HepG2 (cell line): ENCODE results near the gene PXMP4. TPM values are rescaled to one million over a fixed set of nuclear protein-coding genes. Genes with fewer than 3 reads are reported as not detected.

ENCODE experiments used
- CEBPG ChIP-seq: IDR thresholded peaks from 2 replicates; pipeline ENCODE4 v1.6.1; 2016
- ETV5 ChIP-seq: IDR thresholded peaks from 2 replicates; pipeline ENCODE4 v1.6.1; 2018; ENCODE audit warnings: missing biosample characterization, missing genetic modification reagents, inconsistent platforms, borderline replicate concordance
- FOXJ3 ChIP-seq: sonication (generic); formaldehyde crosslinking; IDR thresholded peaks from 2 replicates; pipeline ENCODE4 v1.4.0; 2020; ENCODE audit warnings: missing genetic modification reagents, mild to moderate bottlenecking, borderline replicate concordance
- HNF4G ChIP-seq, 2 experiments: sonication (generic) in 1 of 2; formaldehyde crosslinking in 1 of 2; IDR thresholded peaks; 2 replicates each; pipeline versions ENCODE4 v1.4.0 to v1.6.1; 2011 to 2020; ENCODE audit warnings: borderline replicate concordance in 2 of 2, low read depth in 2 of 2, mild to moderate bottlenecking in 2 of 2, low read length in 1 of 2, missing genetic modification reagents in 1 of 2, moderate library complexity in 1 of 2
- HOXA3 ChIP-seq: sonication (generic); formaldehyde crosslinking; IDR thresholded peaks from 2 replicates; pipeline ENCODE4 v1.5.0; 2020; ENCODE audit warnings: missing genetic modification reagents
- MED13 ChIP-seq: sonication (generic); formaldehyde crosslinking; IDR thresholded peaks from 2 replicates; pipeline ENCODE4 v1.5.0; 2020; ENCODE audit warnings: missing genetic modification reagents
- NCOA5 ChIP-seq: sonication (generic); formaldehyde crosslinking; IDR thresholded peaks from 2 replicates; pipeline ENCODE4 v1.4.0; 2020; ENCODE audit warnings: missing genetic modification reagents
- NONO ChIP-seq, 2 experiments: fragments of 450-650 bp in 1 of 2; sonication (generic) in 1 of 2; formaldehyde crosslinking in 1 of 2; IDR thresholded peaks in 1 of 2; conservative IDR thresholded peaks in 1 of 2; 2 replicates each; pipeline versions ENCODE4 v1.6.1 to v1.8.0; 2017 to 2022; ENCODE audit warnings: mild to moderate bottlenecking in 1 of 2, missing genetic modification reagents in 1 of 2, moderate library complexity in 1 of 2
- SIN3A ChIP-seq: IDR thresholded peaks from 2 replicates; pipeline ENCODE4 v1.6.1; 2011; ENCODE audit warnings: low read depth, mild to moderate bottlenecking, control low read depth, low read length, borderline replicate concordance
- SOX5 ChIP-seq: IDR thresholded peaks from 2 replicates; pipeline ENCODE4 v1.6.1; 2016; ENCODE audit warnings: borderline replicate concordance
- SUZ12 ChIP-seq: fragments of 150-350 bp; IDR thresholded peaks from 2 replicates; pipeline ENCODE4 v1.6.1; 2014; ENCODE audit warnings: low read depth, low read length
- ZBTB8A ChIP-seq: sonication (generic); formaldehyde crosslinking; IDR thresholded peaks from 2 replicates; pipeline ENCODE4 v1.4.0; 2020; ENCODE audit warnings: mild to moderate bottlenecking, low read depth, missing genetic modification reagents, borderline replicate concordance
- ZNF24 ChIP-seq: fragments of 450-650 bp; IDR thresholded peaks from 2 replicates; pipeline ENCODE4 v1.6.1; 2017; ENCODE audit warnings: antibody characterized with exemption, mild to moderate bottlenecking
- ZNF670 ChIP-seq: sonication (generic); formaldehyde crosslinking; IDR thresholded peaks from 2 replicates; pipeline ENCODE4 v1.8.0; 2022; ENCODE audit warnings: mild to moderate bottlenecking, missing genetic modification reagents, borderline replicate concordance
- polyA plus RNA-seq, 8 experiments: library from polyadenylated mRNA; depleted of rRNA in 3 of 8; stranded (reverse) in 7 of 8; unstranded in 1 of 8; fragments of >200 nt; fragmentation: Illumina TruSeq in 4 of 8; extraction: Trizol in 4 of 8; gene quantifications; 2 replicates each; pipeline versions ENCODE4 v1.2.1 to v1.2.3, GENCODE V29; 2011 to 2016; ENCODE audit warnings: low read depth in 4 of 8, missing spikeins in 1 of 8, mixed read lengths in 1 of 8; ENCODE audit not compliant: insufficient read depth in 1 of 8
- total RNA-seq, 5 experiments: library from RNA; depleted of rRNA; stranded (reverse); fragments of >200 nt; fragmentation: Illumina TruSeq; extraction: Trizol; gene quantifications; 2 replicates each; pipeline ENCODE4 v1.2.3, GENCODE V29; 2016; ENCODE audit warnings: low read depth in 1 of 5
- TF ChIP-seq, protein P1 (sequence below): sonication (generic); formaldehyde crosslinking; conservative IDR thresholded peaks from 2 replicates; pipeline ENCODE4 v1.4.0; 2020; ENCODE audit warnings: mild to moderate bottlenecking, missing genetic modification reagents, moderate library complexity
- TF ChIP-seq, protein P2 (sequence below): sonication (generic); formaldehyde crosslinking; IDR thresholded peaks from 2 replicates; pipeline ENCODE4 v1.8.0; 2022; ENCODE audit warnings: mild to moderate bottlenecking, missing genetic modification reagents
- TF ChIP-seq, protein P3 (sequence below): sonication (generic); formaldehyde crosslinking; IDR thresholded peaks from 2 replicates; pipeline ENCODE4 v1.4.0; 2020; ENCODE audit warnings: mild to moderate bottlenecking, missing genetic modification reagents
- TF ChIP-seq, protein P4 (sequence below): sonication (generic); formaldehyde crosslinking; IDR thresholded peaks from 2 replicates; pipeline ENCODE4 v1.8.0; 2022; ENCODE audit warnings: missing genetic modification reagents, mild to moderate bottlenecking, borderline replicate concordance
- TF ChIP-seq, protein P5 (sequence below): sonication (generic); formaldehyde crosslinking; IDR thresholded peaks from 2 replicates; pipeline ENCODE4 v1.8.1; 2023; ENCODE audit warnings: missing genetic modification reagents, mild to moderate bottlenecking, borderline replicate concordance

PXMP4 gene
- total and polyA plus RNA-seq, 2 of the 13 experiments (the other 11 are each of a cell fraction or from before 2014, with no cell fraction given), result not detected

DNA sequence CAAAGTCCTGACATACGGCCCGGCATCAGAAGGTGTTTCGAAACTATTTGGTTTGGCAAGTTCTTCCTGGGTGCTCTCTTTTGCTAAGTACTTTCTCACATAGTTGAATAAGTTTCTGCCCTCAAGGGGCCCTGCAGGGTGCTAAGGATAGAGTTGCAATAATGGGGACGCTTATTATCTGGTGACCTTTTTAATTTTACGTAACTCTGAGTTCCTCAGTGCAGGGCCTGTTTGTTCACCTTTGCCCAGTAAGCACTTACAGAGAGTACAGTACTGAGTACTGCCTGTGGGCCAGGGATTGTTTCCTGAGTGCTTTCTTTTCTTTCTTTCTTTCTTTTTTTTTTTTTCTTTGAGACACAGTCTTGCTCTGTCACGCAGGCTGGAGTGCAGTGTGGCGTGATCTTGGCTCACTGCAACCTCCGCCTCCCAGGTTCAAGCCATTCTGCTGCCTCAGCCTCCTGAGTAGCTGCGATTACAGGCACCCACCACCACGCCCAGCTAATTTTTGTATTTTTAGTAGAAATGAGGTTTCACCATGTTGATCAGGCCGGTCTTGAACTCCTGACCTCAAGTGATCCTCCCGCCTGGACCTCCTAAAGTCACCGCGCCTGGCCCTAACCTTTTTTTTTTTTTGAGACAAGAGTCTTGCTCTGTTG, 4.5 kb upstream of the PXMP4 start (continued):
- TF ChIP-seq, protein P1, sequence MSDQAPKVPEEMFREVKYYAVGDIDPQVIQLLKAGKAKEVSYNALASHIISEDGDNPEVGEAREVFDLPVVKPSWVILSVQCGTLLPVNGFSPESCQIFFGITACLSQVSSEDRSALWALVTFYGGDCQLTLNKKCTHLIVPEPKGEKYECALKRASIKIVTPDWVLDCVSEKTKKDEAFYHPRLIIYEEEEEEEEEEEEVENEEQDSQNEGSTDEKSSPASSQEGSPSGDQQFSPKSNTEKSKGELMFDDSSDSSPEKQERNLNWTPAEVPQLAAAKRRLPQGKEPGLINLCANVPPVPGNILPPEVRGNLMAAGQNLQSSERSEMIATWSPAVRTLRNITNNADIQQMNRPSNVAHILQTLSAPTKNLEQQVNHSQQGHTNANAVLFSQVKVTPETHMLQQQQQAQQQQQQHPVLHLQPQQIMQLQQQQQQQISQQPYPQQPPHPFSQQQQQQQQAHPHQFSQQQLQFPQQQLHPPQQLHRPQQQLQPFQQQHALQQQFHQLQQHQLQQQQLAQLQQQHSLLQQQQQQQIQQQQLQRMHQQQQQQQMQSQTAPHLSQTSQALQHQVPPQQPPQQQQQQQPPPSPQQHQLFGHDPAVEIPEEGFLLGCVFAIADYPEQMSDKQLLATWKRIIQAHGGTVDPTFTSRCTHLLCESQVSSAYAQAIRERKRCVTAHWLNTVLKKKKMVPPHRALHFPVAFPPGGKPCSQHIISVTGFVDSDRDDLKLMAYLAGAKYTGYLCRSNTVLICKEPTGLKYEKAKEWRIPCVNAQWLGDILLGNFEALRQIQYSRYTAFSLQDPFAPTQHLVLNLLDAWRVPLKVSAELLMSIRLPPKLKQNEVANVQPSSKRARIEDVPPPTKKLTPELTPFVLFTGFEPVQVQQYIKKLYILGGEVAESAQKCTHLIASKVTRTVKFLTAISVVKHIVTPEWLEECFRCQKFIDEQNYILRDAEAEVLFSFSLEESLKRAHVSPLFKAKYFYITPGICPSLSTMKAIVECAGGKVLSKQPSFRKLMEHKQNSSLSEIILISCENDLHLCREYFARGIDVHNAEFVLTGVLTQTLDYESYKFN (CRISPR knock-in tag), result peak; percentile 92
- TF ChIP-seq, protein P2, sequence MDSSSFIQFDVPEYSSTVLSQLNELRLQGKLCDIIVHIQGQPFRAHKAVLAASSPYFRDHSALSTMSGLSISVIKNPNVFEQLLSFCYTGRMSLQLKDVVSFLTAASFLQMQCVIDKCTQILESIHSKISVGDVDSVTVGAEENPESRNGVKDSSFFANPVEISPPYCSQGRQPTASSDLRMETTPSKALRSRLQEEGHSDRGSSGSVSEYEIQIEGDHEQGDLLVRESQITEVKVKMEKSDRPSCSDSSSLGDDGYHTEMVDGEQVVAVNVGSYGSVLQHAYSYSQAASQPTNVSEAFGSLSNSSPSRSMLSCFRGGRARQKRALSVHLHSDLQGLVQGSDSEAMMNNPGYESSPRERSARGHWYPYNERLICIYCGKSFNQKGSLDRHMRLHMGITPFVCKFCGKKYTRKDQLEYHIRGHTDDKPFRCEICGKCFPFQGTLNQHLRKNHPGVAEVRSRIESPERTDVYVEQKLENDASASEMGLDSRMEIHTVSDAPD (CRISPR knock-in tag), result peak; percentile 87
- TF ChIP-seq FOXJ3 (CRISPR knock-in tag) (peak; percentile 77; the same call in 1 of the 2 replicates), NCOA5 (CRISPR knock-in tag) (no peak), ETV5 (CRISPR knock-in tag) (peak; percentile 56; the same call in 1 of the 2 replicates), MED13 (CRISPR knock-in tag) (peak; percentile 76; the same call in 1 of the 2 replicates), ZBTB8A (CRISPR knock-in tag) (no peak), ZNF670 (CRISPR knock-in tag) (0 out of 2 replicates have a peak, but pooled peaks have one; percentile 30), ZNF24 (peak; percentile 58), HOXA3 (CRISPR knock-in tag) (peak; percentile 22; the same call in 1 of the 2 replicates), SUZ12 (no peak), CEBPG (CRISPR knock-in tag) (peak; percentile 89), NONO (IDR thresholded peaks at IDR 0.05) (no peak), NONO (CRISPR knock-in tag; conservative IDR thresholded peaks at IDR 0.05) (0 out of 2 replicates have a peak, but pooled peaks have one; percentile 46), HNF4G (IDR thresholded peaks at IDR 0.05; ENCODE audit: borderline replicate concordance, low read depth, low read length) (peak; percentile 97), HNF4G (CRISPR knock-in tag; IDR thresholded peaks at IDR 0.05; ENCODE audit: borderline replicate concordance, low read depth) (peak; percentile 62), SIN3A (0 out of 2 replicates have a peak, but pooled peaks have one; percentile 14), SOX5 (CRISPR knock-in tag) (peak; percentile 86)
- TF ChIP-seq, protein P3, sequence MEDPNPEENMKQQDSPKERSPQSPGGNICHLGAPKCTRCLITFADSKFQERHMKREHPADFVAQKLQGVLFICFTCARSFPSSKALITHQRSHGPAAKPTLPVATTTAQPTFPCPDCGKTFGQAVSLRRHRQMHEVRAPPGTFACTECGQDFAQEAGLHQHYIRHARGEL (CRISPR knock-in tag), result no peak
- TF ChIP-seq, protein P4, sequence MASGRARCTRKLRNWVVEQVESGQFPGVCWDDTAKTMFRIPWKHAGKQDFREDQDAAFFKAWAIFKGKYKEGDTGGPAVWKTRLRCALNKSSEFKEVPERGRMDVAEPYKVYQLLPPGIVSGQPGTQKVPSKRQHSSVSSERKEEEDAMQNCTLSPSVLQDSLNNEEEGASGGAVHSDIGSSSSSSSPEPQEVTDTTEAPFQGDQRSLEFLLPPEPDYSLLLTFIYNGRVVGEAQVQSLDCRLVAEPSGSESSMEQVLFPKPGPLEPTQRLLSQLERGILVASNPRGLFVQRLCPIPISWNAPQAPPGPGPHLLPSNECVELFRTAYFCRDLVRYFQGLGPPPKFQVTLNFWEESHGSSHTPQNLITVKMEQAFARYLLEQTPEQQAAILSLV (CRISPR knock-in tag), result peak; percentile 74; the same call in 1 of the 2 replicates
- TF ChIP-seq, protein P5, sequence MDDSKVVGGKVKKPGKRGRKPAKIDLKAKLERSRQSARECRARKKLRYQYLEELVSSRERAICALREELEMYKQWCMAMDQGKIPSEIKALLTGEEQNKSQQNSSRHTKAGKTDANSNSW (CRISPR knock-in tag), result no peak
